GM21737 (cell line): ENCODE results near the gene WDR36.

ENCODE experiments used
- ATAC-seq: cut with Tn5 transposase; IDR thresholded peaks from one replicate; pipeline ENCODE4 v1.9.1; 2021; ENCODE audit warnings: mild to moderate bottlenecking, moderate library complexity; ENCODE audit not compliant: unreplicated experiment

The WDR36 gene

DNA sequence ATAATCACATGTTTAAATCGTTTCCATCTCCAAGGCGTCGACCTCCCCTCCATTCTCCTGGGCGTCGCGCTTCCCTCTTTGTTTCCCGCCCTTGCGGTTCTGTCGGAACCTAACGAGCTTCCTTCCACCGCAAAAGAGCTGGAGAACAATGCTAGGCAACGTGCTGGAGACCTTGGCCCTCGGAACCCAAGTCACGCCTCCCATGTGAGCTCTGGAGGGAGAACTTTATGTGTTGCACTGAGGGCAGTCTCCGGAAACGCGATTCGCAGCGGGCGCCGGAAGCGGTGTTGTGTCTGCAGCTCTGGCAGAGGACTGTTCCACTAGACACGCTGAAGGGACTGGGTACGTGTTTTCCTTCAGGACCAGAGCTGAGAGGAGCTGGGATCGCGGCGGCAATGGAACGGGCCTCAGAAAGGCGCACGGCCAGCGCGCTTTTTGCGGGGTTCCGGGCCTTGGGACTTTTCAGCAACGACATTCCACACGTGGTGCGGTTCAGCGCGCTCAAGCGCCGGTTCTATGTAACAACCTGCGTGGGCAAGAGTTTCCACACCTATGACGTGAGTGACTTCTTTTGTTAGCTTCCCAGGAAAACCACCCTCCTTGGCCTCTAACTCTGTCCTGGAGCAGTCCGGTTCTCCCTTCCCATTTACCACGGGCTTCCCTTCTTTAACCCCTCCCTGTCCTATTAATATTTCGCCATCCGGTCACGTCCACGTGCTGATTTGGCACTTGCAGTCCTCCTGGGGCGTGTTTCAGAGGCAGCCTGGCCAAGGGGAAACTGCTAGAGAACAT is at the start of gene WDR36:
Gene WDR36, plus strand, starts transcription at position 287 of the 792 bp plus-strand sequence. Its CDS starts 109 bp downstream, at position 396.
- ATAC-seq, result peak; percentile 93

DNA sequence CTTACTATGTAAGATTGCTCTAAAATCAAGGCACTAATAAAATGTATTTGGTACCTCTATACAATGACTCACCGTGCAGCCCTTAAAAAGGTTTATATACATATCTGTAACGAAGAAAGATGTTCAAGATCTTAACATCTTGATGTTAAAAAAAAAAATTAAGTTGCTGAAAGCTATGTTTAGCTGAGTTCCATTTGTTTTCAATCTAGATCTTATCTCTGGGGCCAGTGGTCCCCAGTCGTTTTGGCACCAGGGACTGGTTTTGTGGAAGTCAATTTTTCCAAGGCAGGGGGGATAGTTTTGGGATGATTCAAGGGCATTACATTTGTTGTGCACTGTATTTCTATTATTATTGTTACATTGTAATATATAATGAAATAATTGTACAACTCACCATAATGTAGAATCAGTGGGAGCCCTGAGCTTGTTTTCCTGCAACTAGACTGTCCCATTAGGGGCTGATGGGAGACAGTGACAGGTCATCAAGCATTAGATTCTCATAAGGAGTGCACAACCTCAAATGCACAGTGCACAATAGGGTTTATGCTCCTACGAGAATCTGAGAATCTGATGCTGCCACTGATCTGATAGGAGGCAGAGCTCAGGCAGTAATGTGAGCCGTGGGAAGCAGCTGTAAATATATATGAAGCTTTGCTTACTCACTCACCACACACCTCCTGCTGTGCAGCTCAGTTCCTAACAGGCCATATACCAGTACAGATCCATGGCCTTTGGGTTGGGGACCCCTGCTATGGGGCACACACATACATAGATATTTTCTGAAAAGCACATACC is 48.2 kb upstream of the WDR36 start:
- ATAC-seq, result no peak

- no peak for ATAC-seq
Measured at GRCh38 chr5:111058064-111058463, 34.1 kb upstream of the WDR36 start.

- no peak for ATAC-seq
Measured at GRCh38 chr5:111060169-111060568, 32.0 kb upstream of the WDR36 start.

DNA sequence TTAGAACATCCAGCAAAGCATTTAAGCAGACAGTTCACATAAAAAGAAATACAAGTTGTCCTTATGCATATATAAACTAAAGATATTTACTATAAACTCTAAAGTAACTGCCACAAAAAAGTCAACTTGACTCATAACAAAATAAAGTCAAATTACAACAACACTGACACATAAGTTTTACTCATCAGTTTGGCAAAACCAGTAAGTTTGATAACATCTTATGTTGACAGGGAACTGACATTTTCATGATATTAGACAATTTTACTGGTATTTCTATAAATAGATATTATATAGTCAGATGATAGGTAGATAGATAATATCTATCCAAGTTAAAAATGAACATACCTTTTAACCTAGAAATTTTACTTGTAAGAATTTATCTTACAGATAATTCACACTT is 30.5 kb upstream of the WDR36 start:
- no peak for ATAC-seq

DNA sequence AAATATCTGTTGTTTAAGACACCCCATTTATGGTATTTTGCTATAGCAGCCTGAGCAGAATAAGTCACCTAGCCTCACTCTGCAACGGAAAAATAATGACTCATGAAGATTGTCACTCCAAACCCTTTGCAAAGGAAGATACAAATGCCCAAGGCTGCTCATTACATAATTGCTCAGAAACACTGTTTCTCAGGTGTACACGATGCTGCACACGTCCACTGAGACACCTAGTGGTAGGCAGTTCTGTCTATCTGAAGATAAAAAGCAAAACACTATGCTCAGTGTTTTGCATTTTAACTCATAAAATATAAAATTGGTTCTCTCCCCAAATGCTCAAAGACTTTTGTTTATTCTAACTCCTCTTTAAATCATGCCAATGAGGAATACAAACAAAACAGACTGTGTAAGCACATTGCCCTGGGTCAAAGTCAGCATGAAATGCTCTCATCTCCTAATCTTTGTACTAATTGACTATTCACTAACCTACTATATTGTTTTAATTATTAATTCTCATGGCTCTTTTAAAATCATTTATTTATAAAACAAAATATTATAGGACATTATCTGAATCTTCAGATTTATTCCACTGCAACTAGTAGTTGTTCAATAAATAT is 28.3 kb upstream of the WDR36 start:
- ATAC-seq, result no peak

- ATAC-seq, result no peak
Measured at GRCh38 chr5:111066261-111066938, 25.7 kb upstream of the WDR36 start.

- no peak for ATAC-seq
Measured at GRCh38 chr5:111068213-111068612, 23.9 kb upstream of the WDR36 start.

DNA sequence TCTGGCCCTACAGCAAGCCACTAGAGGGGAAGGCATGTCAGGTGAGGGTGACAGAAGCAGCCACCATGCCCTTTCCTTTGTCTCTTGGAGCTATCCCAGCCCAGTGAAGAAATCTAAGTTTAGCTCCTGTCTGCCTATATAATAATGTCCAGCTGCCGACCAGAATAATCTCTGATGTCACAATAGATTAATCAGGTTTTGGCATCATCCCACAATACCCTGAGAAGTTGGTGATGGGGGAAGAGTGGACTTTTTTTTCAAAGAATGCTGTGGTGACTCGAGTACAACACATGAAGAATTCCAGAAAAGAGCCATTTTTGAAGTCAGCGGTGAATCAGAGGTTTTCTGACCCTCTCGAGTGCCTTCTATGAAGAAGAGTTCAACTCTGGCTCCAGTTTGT is 22.3 kb upstream of the WDR36 start:
- ATAC-seq, result no peak

DNA sequence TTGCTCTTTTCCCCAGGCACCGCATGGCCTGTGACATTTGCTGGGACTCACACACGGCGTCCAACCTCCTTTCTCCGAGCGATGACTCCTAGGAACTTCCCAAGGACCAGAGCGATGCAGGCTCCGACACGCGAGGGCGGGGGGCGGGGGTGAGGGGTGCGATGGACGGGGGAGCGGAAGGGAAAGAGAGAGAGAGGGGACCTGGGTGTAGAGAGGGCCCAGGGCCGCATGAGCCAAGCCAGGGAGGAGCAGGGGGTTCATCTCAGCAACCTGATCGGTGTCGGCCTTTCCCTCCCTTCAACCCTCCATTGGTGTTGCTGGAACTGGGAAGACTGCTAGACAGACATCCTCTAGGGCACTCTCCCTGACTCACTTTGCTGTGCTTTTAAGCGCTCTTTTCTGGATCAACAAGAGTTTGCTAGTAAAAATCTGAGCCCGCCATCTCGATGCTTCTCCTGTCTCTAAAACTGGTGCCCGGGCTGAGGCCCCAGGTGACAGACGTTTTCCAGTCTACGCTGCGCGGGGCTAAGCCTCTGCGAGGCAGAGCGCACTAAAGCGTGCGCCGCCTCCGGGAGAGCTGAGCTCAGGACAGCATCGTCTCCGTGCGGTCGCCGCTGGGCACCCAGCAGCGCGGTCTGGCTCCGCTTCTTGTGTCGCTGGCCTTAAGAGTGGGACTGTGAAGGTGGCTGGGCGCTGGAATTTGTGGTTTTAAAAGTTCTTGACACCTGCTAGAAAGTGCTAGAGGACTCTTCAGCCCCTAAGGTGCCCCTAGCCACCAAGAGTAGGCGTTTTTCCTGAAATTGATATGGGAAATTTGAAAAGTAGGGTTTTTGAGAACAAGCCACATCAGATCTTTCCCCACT is 21.6 kb upstream of the WDR36 start:
- no peak for ATAC-seq

DNA sequence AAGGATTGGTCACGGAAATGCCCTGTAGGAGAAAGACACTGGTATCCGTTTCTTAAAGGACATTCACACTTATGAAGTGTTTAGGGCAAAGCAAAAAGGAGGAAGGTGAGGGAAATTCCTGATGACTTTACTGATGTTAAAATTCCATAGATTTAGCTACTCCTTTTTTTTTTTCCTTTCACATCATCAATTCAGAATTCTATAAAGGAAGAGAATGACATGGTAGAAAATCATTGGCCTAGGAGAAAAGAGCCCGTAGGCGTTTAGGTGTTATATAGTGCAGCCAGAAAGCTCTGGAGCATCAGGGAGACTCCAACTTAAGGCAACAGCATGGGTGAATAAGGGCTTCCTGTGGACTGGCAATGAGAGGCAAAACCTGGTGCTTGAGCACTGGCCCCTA is 20.7 kb upstream of the WDR36 start, which contains the start of gene TSLP:
Gene TSLP, plus strand, starts transcription at position 301 of the 400 bp plus-strand sequence. CDS start 178 bp downstream, outside the sequence.
- no peak for ATAC-seq

- peak; percentile 66 for ATAC-seq
Measured at GRCh38 chr5:111072949-111073682, 19.0 kb upstream of the WDR36 start.

DNA sequence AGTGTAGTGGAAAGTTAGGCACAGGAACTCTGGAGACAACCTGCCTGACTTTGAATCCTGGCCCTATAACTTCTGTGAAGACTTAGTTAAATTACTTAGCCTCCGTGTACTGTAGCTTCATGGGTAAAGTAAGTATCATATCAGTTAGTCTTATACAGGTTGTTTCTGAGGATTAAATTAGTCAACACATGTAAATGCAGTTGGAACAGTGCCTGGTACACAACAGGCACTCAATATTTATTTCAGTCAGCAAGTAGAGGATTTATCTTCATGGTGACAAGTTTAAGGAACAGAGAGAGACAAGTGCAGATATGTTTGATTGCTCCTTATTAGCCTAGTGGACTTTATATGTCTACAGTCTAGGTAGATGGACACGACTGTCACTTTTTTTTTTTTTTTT is 17.9 kb upstream of the WDR36 start:
- no peak for ATAC-seq

- no peak for ATAC-seq
Measured at GRCh38 chr5:111075520-111075919, 16.6 kb upstream of the WDR36 start.

- ATAC-seq, result no peak
Measured at GRCh38 chr5:111076091-111076490, 16.1 kb upstream of the WDR36 start.

DNA sequence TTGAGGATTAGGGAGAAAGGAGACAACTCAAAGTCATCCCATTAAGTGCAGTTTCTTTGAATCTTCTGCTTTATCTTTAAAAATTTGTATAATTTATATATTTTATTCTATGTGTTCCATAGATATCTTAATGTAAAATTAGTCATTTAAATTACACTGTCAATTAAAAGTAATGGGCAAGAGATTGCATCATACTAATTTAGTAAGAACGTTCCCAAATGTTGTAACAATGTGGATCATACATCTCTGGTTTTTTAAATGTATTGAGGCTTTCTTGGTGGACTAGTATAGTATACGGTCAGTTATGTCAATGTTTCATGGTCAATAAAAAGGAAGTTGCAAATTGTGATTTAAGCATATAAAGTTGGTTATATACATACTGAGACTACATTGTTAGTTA is 14.5 kb upstream of the WDR36 start:
- no peak for ATAC-seq

DNA sequence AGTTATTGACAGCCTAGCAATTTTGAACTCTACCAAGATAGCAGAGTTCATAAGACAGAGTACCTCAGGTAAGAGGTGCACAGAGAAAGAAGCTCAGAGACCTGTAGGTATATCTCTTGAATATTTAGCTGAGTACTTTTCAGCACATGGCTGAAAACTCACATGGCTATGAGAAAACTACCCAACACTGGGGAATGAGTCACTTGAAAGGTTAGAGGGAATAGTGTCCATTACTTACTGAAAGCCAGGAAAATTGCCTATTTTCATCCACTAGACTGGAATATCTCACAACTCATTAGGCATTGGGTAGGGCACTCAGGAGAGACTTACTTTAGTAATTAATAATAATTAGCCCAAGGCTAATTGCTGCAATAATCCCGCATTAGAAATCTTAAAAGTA is 12.3 kb upstream of the WDR36 start:
- ATAC-seq, result no peak

GRCh38 chr5:111083323-111083722 is 8.8 kb upstream of the WDR36 start:
- no peak for ATAC-seq

GRCh38 chr5:111095982-111096381 is 3.8 kb downstream of the WDR36 start:
- ATAC-seq, result no peak
